CD4-positive, alpha-beta T cell treated with Interleukin-21 for 1 hour (primary cell): ENCODE measurements around the gene IL1RAPL2.
"Not testable (repeated sequence)": the region's sequence is repeated elsewhere in the genome, so short reads cannot be mapped to it uniquely, and the experiment has no call there.

Source experiments
- DNase-seq: peaks from one replicate; pipeline ENCODE4 v3.0.0-alpha.2; 2020

Gene IL1RAPL2

GRCh38 chrX:105050921-105051320 lies 484.9 kb downstream of the IL1RAPL2 start:
- DNase-seq: no peak

GRCh38 chrX:105051364-105051763 lies 485.4 kb downstream of the IL1RAPL2 start:
- no peak for DNase-seq

DNA sequence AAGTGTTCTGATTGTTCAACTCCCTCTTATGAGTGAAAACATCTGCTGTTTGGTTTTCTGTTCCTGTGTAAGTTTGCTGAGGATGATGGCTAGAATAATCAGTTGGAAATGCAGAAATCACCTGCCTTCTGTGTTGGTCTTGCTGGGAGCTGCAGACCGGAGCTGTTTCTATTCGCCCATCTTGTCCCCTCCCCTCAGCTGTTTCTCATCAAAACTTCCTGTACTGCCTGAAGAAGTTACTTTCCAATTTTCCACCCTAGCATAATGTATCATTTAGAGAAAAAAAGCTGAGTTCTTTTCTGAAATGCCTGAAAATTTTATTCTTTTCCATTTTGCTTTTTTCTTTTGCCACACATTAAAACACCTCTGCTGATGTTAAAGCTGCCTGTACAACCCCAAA lies 486.9 kb downstream of the IL1RAPL2 start:
- no peak for DNase-seq

DNA sequence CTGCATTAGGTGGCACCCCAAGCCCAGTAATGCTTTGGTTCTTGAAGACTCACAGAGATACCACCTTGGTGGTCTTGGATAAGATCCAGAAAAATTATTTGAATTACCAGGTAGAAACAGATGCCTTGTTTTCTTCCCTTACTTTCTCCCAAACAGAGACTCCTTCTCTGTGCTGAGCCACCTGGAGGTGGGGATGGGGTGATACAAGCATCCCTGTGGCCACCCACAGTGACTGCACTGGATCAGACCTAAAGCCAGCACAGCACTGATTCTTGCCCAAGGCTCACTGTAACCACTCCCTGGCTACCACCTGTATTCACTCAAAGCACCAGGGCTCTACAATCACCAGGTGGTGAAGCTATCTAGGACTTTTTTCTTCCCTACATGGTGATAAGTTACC lies 497.7 kb downstream of the IL1RAPL2 start:
- no peak for DNase-seq

DNA sequence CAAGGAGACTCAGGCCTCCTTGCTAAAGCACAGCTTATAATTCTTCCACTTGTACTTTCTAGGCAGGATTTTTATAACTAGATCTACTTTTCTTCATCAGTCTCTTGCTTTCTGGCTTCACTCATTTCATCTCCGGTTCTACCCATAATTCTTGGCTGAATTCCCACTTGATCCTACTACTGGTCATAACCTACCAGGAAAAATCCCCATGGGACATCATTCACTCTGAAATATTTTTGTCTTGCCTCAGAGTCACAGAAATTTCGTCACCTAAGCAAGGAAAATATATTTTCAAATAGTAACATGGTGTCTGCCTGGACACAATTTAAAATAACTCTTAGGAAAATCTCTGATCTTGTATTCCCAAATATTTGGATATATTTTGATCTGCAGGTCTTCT lies 532.2 kb downstream of the IL1RAPL2 start:
- DNase-seq: no peak

DNA sequence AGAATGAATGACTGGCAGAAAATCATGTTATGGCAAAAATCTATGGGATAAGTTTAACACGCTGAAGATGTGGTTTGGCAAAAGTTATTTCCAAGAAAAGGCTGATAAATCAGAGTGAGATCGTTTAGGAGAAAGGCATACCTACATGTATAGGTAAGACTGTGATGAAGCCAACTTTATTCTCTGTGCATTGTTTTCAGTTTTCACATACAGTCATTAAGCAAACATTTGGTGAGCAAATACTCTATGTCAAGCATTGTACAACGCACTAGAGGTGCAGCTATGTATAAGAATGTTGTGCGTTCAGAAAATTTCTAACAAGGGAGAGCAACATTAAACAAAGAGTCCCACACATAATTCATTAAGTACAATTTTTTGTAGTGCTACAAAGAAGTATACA lies 532.8 kb downstream of the IL1RAPL2 start:
- DNase-seq: no peak

DNA sequence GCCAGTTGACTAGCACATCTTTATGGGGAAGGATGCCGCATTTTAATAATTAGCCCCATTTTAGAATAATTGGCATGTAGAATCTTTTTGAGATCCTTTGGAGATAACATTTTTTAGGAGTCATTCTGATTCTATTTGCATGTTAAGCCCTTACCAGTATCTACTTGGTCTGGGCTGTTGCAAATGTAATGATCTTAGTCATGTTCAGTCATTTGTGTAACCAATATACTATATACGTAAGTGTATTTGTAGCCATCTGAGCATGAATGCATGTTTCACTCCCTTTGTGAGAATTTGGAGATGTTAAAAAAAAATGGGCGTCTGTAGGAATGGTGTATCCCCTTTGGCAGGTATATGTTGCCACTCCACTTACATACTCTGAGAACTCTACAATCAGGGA lies 535.4 kb downstream of the IL1RAPL2 start:
- DNase-seq: no peak

DNA sequence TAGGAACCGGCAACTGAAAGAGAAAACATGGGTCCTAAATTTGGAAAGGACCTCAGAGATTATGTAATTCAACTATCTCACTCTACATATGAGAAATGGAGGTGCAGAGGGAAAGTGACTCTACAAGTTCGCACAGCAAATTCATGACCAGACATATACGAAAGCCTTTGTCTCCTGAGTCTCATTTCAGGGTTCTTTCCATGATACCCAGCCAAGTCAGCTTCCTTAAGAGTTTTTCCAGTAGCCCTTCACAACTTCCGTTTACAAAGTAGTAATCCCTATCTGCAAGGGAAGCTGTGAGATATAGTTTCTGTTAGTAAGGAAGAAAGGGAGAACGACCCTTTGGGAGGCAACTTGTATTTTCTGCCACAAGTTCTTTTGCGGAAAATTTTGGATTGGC lies 543.9 kb downstream of the IL1RAPL2 start:
- DNase-seq: no peak

DNA sequence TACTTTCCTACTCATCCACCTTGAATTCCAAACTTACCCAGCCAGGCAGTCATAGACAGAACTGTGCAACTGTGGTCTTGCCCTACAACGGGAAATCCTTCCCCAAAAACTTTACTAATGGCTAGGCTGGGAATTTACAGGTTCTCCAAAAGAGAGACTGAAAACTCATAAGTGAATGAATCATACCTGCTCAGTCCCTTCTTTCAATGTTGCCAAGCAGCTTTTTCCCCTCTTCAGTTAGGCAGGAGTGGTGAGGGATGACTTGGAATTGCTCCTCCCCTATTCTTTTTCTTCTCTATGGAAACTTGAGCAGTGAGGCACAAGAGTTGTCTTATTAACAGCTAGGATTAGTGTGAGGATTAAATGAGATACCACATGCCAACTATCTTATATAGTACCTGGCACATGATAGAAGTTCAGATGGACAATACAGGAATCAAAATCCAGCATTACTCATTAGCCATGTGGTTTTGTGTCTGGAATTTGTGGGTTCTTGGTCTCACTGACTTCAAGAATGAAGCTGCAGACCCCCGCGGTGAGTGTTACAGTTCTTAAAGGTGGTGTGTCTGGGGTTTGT lies 548.6 kb downstream of the IL1RAPL2 start:
- DNase-seq: no peak

- not testable (repeated sequence) for DNase-seq
Observed at GRCh38 chrX:105115596-105116320, 549.8 kb downstream of the IL1RAPL2 start.

- DNase-seq: no peak
Observed at GRCh38 chrX:105116486-105116885, 550.5 kb downstream of the IL1RAPL2 start.

DNA sequence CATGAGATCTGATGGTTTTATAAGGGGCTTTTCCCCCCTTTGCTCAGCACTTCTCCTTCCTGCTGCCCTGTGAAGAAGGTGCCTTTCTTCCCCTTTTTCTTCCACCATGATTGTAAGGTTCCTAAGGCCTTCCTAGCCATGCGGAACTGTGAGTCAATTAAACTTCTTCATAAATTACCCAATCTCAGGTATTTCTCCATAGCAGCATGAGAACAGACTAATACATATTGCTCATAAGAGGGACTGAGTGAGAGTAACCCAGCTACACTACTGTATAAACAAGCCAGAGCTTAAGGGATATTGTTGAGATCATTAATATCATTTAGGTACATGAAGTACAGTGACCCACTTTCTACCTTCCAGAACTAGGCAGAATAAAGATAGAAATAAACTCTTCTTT lies 551.6 kb downstream of the IL1RAPL2 start:
- DNase-seq: no peak

DNA sequence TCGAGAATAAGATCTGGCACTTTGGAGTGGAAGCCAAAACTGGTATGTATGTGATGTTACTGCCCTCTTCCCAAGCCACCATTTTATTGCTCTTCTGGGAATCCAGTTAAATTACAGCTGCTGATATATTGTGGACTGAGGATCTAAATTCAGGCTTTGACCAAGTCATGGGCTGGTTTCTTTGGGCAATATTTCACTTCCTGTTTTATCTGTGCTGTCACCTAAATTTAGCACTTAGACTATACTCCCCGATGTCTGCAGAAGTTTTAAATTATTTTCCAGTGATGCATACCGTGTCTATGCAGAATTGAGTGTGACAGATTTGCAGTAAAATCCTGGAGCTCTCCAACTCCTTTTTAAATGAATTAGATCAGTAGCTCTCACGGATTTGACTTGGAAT lies 554.5 kb downstream of the IL1RAPL2 start:
- DNase-seq: no peak

- DNase-seq: no peak
Observed at GRCh38 chrX:105121186-105121585, 555.2 kb downstream of the IL1RAPL2 start.

- no peak for DNase-seq
Observed at GRCh38 chrX:105126201-105126600, 560.2 kb downstream of the IL1RAPL2 start.

DNA sequence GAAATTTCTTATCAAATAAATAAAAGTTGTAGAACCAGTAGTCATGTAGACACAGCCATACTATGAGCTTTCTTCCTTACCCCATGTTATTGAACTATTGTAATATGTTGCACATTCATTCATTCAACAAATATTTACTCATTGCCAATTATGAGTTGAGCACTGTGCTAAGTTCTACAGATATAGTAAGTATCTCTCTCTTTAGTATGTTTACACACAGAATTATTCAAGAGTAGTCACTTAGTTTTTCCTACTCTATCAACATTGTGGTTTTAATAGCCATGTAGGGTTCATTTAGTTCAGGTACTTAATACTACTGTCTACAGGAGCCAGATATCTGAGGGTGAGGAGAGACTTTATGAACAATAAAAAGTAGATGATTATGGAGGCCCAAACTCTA lies 568.3 kb downstream of the IL1RAPL2 start:
- DNase-seq: no peak

DNA sequence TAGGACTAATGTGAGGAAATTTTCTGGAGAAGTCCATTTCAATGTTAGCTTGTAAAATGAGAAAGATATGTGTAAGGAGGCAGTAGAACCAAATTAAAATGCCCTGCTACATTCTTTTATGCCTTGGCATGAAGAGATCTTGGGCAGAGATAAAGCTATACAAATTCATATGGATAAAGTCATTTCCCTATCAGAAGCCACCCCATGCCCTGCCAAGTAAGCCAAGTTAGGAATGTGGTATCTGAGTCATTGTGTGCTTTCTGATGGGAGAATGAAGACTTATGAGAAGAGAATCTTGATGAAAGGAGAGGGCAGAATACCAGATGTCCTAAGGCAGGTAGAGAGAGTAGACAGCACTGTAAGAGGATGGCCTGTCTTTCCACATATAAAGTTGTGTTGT lies 570.8 kb downstream of the IL1RAPL2 start:
- no peak for DNase-seq

GRCh38 chrX:105150036-105150435 lies 584.0 kb downstream of the IL1RAPL2 start:
- no peak for DNase-seq

GRCh38 chrX:105150557-105150956 lies 584.6 kb downstream of the IL1RAPL2 start:
- no peak for DNase-seq

DNA sequence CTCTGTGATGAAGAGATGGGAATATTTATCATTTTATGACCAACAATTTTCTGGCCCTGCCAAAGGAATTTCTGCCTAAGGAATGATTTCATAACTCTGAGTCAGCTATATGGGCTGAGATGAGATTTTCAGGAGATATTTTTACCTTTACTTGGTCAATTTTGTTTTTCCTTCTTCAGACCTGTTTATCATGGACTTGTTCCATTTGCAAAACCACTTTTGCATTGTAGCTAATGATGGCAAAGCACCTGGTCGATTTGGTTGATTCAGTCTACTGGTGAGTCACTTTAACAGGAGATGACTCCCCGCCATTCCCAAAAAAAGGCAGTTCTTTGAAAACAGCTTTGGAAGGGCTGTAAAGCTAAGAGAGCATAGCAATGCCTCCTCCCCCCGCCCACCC lies 601.2 kb downstream of the IL1RAPL2 start:
- no peak for DNase-seq

DNA sequence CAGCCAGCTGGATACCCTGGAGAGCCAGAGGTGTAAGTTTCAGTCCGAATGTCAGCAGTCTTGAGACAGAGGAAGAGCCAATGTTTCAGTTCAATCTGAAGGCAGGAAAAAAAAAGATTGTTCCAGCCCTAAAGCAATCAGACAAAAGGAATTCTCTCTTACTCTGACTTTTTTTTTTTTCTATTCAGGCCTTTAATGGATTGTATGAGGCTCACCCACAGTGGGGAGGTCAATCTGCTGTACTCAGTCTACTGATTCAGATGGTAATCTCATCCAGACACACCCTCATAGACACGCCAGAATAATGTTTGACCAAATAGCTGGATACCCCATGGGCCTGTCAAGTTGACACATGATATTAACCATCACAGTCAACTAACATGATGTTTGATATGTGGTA lies 602.6 kb downstream of the IL1RAPL2 start:
- DNase-seq: no peak

GRCh38 chrX:105173071-105173470 lies 607.1 kb downstream of the IL1RAPL2 start:
- DNase-seq: no peak

DNA sequence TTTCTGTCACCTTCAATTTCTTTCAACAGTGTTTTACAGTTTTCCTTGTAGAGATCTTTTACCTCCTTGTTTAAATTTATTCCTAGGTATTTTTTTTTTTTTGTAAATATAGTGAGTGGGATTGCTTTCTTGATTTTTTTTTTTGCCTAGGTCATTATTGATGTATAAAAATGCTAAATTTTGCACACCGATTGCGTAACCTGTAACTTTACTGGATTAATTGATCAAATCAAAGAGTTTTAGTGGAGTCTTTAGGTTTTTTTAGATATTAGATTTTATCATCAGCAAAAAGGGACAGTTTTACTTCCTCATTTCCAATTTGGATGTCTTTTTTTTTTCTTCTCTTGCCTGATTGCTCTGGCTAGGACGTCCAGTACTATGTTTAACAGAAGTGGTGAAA lies 613.6 kb downstream of the IL1RAPL2 start:
- DNase-seq: no peak

DNA sequence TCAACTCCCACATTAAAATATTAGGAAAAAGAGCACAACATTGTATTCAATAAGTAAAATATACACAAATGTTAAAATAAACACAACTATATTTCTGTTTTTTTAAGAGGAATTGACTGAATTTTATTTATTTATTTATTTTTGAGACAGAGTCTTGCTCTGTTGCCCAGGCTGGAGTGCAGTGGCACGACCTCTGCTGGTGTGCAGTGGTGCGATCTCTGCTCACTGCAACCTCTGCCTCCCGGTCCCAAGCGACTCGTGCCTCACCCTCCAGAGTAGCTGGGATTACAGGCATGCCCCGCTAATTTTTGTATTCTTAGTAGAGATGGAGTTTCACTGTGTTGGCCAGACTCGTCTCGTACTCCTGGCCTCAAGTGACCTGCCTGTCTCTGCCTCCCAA lies 623.1 kb downstream of the IL1RAPL2 start:
- no peak for DNase-seq

GRCh38 chrX:105190252-105190853 lies 624.4 kb downstream of the IL1RAPL2 start:
- DNase-seq: peak; percentile 4
